Calu3 (cell line): ENCODE results near the gene SPNS2. TPM values are rescaled to one million over a fixed set of nuclear protein-coding genes. Genes with fewer than 3 reads are reported as not detected.

ENCODE experiments used
- BruUV-seq: library from RNA; stranded (reverse); fragments of 400-500 nt; replicated peaks from 2 replicates; lab custom pipeline; 2021; lab: Mats Ljungman, UMichigan
- CTCF ChIA-PET: fragments of 300-600 bp; sonication (Branson Sonifier 250); formaldehyde crosslinking; loops from one replicate; lab custom pipeline; 2022; ENCODE audit warnings: antibody characterized with exemption; lab: Charles Lee
- DNase-seq: peaks from one replicate; pipeline ENCODE4 v3.0.0; 2022
- H3K27ac Mint-ChIP-seq: one replicate; pipeline ENCODE4 v1.8.0; 2022; ENCODE audit warnings: mixed read lengths; ENCODE audit not compliant: unreplicated experiment
- H3K27me3 Mint-ChIP-seq: one replicate; pipeline ENCODE4 v1.8.0; 2022; ENCODE audit warnings: mixed read lengths; ENCODE audit not compliant: unreplicated experiment
- H3K36me3 Mint-ChIP-seq: one replicate; pipeline ENCODE4 v1.8.0; 2022; ENCODE audit warnings: mild to moderate bottlenecking, moderate library complexity, mixed read lengths; ENCODE audit not compliant: insufficient read depth, unreplicated experiment
- H3K4me1 Mint-ChIP-seq: one replicate; pipeline ENCODE4 v1.8.0; 2022; ENCODE audit warnings: mild to moderate bottlenecking, low read depth, mixed read lengths; ENCODE audit not compliant: unreplicated experiment
- H3K4me3 Mint-ChIP-seq: one replicate; pipeline ENCODE4 v1.8.0; 2022; ENCODE audit warnings: mild to moderate bottlenecking, low read depth, moderate library complexity, mixed read lengths; ENCODE audit not compliant: unreplicated experiment
- H3K9me3 Mint-ChIP-seq: one replicate; pipeline ENCODE4 v1.8.0; 2022; ENCODE audit warnings: low read depth, mixed read lengths; ENCODE audit not compliant: unreplicated experiment
- intact Hi-C: fragments of 100-400 bp; cut with micrococcal nuclease; formaldehyde crosslinking; loops from one replicate; pipeline ENCODE4 v1.10.0; 2022; ENCODE audit not compliant: unreplicated experiment
- total RNA-seq: library from RNA; stranded (reverse); gene quantifications from 2 replicates; pipeline ENCODE4 v1.2.3, GENCODE V29; 2022
- TF ChIP-seq, protein P1 (sequence below): fragments of 200-600 bp; IDR thresholded peaks from one replicate; pipeline ENCODE4 v1.8.0; 2022; ENCODE audit warnings: antibody characterized with exemption; ENCODE audit not compliant: unreplicated experiment

SPNS2 gene
- total RNA-seq, 1 experiment from 2014 or later, result 63.4 TPM

DNA sequence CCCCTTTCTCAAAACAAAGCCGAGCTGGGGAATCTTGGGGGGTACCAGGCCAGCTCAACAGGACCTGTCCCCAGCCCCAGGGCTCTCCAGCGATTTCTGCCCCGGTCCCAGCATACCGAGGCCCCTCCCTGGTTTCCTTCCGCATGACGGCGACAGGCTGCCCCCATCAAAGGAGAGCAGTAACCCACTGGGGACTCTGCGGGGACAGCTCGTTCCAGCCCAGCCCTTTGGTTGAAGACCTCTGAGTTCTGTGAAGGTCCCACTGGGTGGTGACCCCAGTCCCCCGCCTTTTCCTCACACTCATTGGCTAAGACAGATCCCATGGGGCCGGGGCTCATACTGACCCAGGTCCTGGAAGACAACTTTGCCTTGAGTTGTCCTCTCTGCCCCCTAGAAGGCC, 89.7 kb downstream of the SPNS2 start:
- H3K27me3 Mint-ChIP-seq, result peaks cover 93% of the 10 kb centered on the region
- BruUV-seq, result no TSS peak
- no peak for DNase-seq
- H3K36me3 Mint-ChIP-seq, result no peaks in the 10 kb centered on the region
- H3K9me3 Mint-ChIP-seq, result no peaks in the 10 kb centered on the region
- H3K4me3 Mint-ChIP-seq, result no peak overlapping the region
- no peak overlapping the region for H3K27ac Mint-ChIP-seq
- TF ChIP-seq, protein P1, sequence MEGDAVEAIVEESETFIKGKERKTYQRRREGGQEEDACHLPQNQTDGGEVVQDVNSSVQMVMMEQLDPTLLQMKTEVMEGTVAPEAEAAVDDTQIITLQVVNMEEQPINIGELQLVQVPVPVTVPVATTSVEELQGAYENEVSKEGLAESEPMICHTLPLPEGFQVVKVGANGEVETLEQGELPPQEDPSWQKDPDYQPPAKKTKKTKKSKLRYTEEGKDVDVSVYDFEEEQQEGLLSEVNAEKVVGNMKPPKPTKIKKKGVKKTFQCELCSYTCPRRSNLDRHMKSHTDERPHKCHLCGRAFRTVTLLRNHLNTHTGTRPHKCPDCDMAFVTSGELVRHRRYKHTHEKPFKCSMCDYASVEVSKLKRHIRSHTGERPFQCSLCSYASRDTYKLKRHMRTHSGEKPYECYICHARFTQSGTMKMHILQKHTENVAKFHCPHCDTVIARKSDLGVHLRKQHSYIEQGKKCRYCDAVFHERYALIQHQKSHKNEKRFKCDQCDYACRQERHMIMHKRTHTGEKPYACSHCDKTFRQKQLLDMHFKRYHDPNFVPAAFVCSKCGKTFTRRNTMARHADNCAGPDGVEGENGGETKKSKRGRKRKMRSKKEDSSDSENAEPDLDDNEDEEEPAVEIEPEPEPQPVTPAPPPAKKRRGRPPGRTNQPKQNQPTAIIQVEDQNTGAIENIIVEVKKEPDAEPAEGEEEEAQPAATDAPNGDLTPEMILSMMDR, result no peak
- intact Hi-C loops, result no loop called here
- peaks cover 8% of the 10 kb centered on the region for H3K4me1 Mint-ChIP-seq
- CTCF ChIA-PET, result no interaction called here

Other genes starting within 250 kb of the SPNS2 start
- 46.8 and 55.2 TPM in 2 replicates for gene ANKFY1, start 234.9 kb upstream of the SPNS2 start, total RNA-seq
- gene UBE2G1, start 132.2 kb upstream of the SPNS2 start, total RNA-seq, result 52.0 and 52.5 TPM in 2 replicates
- gene SPNS3, start 64.9 kb upstream of the SPNS2 start, total RNA-seq, result 1.4 and 2.1 TPM in 2 replicates
- 61.6 and 64.2 TPM in 2 replicates for gene MYBBP1A, start 56.5 kb downstream of the SPNS2 start, total RNA-seq
- 1.1 and 1.8 TPM in 2 replicates for gene GGT6, start 61.7 kb downstream of the SPNS2 start, total RNA-seq
- gene SMTNL2, start 85.6 kb downstream of the SPNS2 start, total RNA-seq, result not detected in 2 replicates
- 0.27 and 0.38 TPM in 2 replicates for gene ALOX15, start 142.8 kb downstream of the SPNS2 start, total RNA-seq
- gene PELP1, start 205.3 kb downstream of the SPNS2 start, total RNA-seq, result 55.0 and 56.9 TPM in 2 replicates
- gene ARRB2, start 211.8 kb downstream of the SPNS2 start, total RNA-seq, result 21.1 and 27.6 TPM in 2 replicates
- 10.9 and 13.5 TPM in 2 replicates for gene MED11, start 232.5 kb downstream of the SPNS2 start, total RNA-seq
- 2.2 and 2.5 TPM in 2 replicates for gene ZMYND15, start 241.0 kb downstream of the SPNS2 start, total RNA-seq
- 73.1 and 77.6 TPM in 2 replicates for gene CXCL16, start 241.0 kb downstream of the SPNS2 start, total RNA-seq